IPS DF 4.7 (cell line): ENCODE measurements around the gene SEPTIN8.

Experiments used
- DNase-seq: peaks from one replicate; pipeline ENCODE4 v3.0.0-alpha.2; 2013; ENCODE audit warnings: low spot score; ENCODE audit errors: extremely low read depth

The SEPTIN8 gene

DNA sequence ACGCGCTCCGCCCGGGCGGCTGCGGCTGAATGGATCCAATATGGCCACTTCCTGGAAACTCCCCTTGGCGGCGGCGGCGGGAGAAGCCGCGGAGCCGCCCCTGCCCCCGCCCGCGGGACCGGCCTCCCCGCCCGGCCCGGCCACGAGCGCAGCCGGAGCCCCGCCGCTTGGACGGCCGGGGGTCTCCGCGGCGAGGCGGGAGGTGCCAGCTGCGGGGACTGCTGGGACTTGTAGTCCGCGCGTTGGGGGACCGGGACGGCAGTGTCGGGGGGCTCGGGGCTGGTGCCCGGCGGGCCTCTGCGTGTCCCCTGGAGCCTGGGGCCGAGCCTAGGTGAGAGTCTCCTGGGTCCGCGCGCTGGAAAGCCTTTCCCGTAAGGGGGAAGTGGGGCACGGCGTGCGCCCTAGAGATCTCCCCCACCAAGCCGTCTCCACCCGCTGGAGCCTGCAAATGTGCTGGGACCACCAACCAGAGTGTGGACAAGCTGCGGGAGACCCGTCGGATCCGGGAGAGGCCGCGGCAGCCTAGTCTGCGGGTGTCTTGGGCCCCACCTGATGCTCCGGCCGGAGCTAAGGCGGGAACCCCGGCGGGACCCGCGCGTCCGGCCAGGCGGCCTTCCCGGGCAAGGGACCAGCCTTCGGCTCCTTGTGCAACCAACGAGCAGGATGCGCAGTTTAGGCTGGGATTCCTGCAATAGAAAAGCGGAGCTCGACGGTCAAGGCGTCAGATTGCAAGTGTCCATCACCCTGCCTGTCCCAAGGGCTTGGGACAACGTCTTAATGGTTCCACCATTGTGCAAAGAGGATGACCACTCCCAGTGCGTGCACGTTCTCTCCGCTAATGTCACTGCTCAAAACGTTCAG lies at the start of gene SEPTIN8:
Gene SEPTIN8 (minus strand): TSS at position 31 of the 861 bp plus-strand sequence. CDS start 102 bp downstream, outside the sequence.
- no peak for DNase-seq

GRCh38 chr5:132826424-132827082 lies 49.5 kb upstream of the SEPTIN8 start:
- no peak for DNase-seq

DNA sequence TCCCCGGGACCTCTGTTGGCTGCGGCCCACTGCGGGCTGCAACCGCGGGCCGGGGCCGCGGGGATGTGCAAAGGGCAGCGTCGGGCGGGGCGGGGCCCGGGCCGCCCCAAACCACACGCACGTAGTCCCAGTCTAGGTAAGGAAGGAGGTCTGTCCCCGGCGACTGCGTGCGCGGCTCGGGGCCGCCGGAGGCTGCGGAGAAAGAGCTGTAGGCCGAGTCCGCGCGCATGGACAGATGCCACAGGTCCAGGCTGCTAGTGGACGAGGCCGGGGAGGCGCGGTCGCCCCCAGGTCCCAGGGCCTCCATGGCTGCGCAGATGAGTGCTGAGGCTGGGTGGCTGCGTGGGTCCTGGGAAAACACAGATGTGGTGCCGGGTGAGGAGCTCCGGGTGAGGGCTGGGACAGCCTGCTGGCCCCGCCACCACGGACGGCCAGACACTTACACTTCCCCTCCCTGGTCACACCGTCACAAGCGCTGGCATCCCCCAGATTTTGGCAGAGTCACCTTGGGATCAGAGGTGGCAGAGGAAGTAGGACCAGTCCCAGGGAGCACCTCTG lies 48.9 kb upstream of the SEPTIN8 start:
- DNase-seq = no peak

- DNase-seq = no peak
Observed at GRCh38 chr5:132825033-132825833, 48.2 kb upstream of the SEPTIN8 start.

- no peak for DNase-seq
Observed at GRCh38 chr5:132824426-132824825, 47.4 kb upstream of the SEPTIN8 start.

GRCh38 chr5:132823481-132824050 lies 46.5 kb upstream of the SEPTIN8 start:
- DNase-seq = no peak

DNA sequence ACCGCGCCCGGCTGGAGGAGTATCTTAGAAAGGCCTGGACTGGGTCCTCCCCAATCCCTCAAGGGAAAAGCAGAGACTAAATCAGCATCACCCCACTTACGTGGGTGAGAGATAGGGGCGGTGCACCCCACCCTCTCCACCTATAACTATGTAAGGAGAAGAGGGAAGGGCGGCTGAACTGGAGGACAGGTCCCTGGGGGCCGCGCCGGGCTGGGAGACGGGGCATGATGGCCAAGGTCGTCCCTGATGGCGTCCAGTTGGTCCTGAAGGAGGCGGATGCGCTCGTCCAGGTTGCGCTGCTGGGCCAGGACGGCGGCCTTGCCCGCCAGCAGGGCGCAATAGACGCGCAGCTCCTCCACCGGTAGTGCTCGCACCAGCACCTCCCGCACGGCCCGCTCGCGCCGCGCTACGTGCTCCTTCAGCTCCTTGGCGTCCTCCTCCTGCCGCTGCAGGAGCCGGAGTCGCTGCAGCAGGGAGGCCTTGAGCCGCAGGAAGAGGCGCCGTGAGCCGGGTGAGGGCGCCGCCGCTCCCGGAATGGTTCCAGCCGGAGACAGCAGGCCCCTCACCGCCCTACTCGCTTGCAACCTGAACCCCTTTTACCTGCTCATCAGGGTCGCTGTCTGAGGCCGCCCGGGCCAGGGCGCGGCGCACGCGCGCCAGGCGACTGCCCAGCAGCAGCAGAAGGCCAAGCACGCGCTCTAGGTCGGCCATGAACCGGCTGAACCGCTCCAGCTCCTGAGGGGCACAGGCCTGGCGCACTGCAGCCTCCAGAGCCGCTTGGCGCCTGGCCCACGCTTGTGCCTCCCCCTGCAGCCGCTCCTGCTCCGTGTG lies 45.8 kb upstream of the SEPTIN8 start:
- no peak for DNase-seq

DNA sequence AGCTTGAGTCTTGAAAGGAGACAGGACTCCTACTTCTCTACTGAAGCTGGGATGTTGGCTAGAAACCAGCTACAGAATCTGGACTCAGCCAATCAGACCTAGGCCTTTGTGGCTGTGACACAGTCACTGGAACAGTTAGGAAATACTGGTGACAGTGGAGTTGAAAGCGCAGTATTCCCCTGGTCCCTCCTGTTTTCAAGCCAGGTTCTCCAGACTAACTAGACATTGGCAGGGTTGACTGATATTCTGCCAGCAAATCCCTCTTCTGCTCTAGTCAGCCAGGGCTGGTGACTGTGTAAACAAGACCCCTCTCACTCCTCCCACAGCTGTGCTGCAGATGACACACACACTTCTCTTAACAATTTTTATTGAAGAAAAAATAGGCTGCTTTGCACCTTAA lies 44.8 kb upstream of the SEPTIN8 start:
- DNase-seq = no peak

DNA sequence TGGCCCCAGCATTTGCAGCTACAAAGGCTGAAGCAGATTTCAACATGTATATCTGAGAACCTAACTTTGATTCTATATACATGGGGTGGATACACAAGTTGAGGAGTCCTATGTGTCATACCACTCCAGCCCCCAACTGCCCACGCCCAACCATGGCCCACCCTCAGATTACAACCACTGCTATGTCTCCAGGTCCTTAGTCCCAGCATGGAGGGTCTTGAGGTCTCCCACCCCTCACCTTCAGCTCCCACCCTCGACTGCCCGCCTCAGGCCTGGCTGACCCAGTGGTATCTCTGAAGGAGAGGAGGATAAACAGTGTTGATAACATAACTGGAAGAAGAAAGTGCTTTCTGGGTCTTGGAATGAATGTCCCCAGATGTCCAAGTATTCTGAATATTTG lies 44.3 kb upstream of the SEPTIN8 start:
- DNase-seq = no peak

DNA sequence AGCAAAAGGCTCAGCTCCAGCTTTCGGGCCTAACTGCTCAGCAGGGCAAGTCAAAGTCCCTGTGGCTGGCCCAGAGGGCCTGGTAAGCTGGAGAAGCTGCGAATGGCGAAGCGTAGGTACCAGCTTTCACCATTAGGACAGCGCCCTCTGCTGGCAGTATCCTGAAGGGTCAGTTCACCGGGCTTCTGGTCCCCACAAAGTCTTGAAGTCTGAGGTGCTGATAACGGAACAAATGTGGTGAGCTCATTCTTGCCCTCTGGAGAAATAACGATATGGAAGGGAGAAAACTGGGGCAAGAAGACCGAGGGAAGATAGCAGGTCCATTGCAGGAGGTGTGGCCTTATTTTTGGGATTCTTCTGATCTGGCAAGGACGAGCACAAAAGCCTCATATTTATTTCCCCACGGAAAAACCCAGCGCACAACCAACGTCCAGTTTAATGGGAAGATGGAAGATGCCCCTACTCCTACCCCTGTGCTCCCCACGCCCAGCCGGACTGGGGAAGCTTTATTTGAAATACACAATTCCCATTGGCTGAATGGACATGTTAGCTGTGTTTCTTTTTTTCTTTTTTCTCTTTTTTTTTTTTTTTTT lies 43.2 kb upstream of the SEPTIN8 start:
- peak; percentile 78 for DNase-seq

DNA sequence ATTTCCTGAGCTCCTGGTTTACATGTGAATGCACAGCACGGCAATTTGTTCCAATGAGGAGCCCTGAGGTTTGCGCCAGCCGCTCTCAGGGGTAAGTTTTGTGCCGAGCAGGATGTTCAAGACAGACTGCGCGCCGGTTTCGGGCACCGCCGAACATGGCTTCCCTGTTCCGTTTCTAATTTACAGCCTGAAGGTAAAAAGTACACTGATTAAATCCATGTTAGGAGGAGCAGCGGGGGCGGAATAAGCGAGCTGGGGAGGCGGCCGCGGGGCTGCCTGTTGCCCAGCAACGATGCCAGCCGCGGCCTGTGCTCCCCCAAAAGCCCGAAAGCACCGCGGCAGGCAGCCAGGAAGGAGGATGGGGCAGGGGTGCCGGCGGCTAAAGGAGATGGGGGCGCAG lies 42.4 kb upstream of the SEPTIN8 start:
- DNase-seq = no peak

- no peak for DNase-seq
Observed at GRCh38 chr5:132817011-132817410, 40.0 kb upstream of the SEPTIN8 start.

DNA sequence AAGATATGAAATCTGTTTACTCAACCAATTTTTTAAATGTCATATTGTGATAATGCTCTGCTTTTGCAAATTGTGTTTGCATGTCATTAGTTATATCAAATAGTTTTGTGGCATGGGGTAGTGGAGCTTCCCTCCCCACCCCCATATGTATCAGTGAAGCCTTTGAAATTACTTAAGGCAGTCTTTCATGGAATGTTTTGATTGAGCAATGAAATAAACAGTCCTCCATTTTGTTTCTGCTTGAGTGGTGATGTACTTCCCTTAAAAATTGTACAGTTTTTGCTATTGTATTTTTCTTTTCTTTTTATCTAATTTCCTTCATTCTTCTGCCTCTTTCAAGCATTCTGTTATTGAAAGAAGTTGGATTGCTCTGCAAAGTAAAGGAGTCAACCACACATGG lies 39.5 kb upstream of the SEPTIN8 start:
- DNase-seq = no peak

DNA sequence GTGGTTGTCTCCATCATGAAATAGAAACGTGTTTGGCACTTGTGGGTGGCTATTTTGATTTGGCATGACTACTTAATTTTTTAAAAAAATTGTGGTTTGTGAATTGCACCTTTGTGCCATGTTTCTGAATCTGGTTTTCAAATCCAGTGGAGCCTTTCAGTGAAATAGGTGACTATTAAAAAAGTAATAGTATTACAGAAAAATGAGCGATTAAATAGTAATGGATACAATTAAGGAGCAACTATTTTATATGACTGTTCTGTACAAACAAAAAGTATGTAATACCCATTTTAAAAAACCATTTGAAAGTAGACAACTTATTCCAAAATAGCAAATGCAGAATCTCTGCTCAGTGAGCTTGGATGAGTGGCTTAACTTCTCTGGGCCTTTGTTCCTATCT lies 39.0 kb upstream of the SEPTIN8 start:
- DNase-seq = no peak

DNA sequence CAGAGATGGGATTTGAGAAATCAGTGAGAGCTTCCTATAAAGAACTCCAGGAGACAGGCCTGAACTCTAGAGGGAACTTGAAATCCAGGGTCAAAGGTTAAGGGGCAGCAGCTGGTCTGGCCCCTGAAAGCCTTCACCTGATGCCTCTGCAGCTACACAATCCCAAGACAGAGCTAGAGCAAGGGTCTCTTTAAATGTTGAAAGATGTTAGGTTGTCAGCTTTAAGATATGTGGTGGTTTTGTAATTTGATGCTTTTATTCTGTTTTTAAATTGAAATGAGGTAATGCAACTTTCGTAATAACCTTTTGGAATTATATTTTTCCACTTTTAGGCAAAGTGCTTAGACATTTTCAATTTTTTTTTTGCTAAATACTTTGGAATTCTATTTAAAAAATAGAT lies 38.4 kb upstream of the SEPTIN8 start:
- DNase-seq = no peak

DNA sequence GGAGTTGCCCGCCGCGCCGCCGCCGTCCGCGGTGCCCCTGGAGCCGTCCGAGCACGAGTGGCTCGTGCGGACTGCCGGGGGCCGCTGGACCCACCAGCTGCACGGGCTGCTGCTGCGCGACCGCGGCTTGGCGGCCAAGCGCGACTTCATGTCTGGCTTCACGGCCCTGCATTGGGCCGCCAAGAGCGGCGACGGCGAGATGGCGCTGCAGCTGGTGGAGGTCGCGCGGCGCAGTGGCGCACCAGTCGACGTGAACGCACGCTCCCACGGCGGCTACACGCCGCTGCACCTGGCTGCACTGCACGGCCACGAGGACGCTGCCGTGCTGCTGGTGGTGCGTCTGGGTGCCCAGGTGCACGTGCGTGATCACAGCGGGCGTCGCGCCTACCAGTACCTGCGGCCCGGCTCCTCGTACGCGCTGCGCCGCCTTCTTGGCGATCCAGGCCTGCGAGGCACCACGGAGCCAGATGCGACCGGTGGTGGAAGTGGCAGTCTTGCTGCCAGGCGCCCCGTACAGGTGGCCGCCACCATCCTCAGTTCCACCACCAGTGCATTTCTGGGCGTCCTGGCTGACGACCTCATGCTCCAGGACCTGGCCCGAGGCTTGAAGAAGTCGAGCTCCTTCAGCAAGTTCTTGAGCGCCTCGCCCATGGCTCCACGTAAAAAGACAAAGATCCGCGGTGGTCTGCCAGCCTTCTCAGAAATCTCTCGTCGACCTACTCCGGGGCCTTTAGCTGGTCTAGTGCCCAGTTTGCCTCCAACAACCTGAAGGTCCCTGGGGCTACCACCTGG lies 37.7 kb upstream of the SEPTIN8 start:
- no peak for DNase-seq

- DNase-seq = no peak
Observed at GRCh38 chr5:132813599-132814502, 36.8 kb upstream of the SEPTIN8 start.
